HG03442 (cell line): Measurements from ENCODE around the gene TUBA8.
"Not testable (repeated sequence)": the region's sequence is repeated elsewhere in the genome, so short reads cannot be mapped to it uniquely, and the experiment has no call there.

Experiments used
- ATAC-seq: cut with Tn5 transposase; IDR thresholded peaks from one replicate; pipeline ENCODE4 v1.9.1; 2021; ENCODE audit warnings: mild to moderate bottlenecking, moderate library complexity; ENCODE audit not compliant: unreplicated experiment

TUBA8 gene

DNA sequence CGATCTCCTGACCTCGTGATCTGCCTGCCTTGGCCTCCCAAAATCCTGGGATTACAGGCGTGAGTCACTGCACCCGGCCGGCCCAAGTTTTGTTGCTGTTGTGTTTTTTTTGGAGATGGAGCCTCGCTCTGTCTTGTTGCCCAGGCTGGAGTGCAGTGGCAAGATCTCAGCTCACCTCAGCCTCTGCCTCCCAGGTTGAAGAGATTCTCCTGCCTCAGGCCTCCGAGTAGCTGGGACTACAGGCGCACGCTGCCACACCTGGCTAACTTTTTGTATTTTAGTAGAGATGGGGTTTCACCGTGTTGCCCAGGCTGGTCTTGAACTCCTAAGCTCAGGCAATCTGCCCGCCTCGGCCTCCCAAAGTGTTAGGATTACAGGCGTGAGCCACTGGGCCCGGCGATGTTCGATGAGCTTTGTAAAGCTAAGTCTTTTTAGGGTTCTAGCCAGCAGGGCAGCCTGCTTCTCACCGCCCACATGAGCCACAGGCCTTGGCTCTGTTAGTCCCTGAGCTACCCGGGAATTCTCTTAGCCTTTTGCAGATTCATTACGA is 12.9 kb downstream of the TUBA8 start:
- ATAC-seq: not testable (repeated sequence)

DNA sequence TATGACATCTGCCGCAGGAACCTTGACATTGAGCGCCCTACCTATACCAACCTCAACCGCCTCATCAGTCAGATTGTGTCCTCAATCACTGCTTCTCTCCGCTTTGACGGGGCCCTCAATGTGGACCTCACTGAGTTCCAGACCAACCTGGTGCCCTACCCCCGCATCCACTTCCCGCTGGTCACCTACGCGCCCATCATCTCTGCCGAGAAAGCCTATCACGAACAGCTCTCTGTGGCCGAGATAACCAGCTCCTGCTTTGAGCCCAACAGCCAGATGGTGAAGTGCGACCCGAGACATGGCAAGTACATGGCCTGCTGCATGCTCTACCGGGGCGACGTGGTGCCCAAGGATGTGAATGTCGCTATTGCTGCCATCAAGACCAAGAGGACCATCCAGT is 16.0 kb downstream of the TUBA8 start:
- ATAC-seq: no peak

DNA sequence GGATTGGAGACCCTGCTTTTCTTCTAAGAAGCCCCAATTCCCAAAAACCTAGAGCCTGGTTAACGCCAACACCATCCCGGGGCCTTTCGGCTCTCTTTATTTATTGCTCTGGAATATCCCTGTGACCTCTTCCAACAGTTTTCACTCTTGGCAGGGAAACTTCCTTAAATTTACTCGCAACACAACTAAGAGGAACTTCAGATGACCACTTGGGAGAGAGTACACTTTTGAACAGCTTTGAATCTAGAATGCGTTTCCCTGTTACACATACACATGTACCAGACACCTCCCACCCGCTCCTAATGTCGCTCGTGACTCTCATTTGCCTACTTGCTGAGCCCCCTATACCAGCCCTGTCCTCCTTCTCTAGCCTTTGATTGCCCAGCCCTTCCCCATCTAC is 19.4 kb downstream of the TUBA8 start:
- no peak for ATAC-seq

DNA sequence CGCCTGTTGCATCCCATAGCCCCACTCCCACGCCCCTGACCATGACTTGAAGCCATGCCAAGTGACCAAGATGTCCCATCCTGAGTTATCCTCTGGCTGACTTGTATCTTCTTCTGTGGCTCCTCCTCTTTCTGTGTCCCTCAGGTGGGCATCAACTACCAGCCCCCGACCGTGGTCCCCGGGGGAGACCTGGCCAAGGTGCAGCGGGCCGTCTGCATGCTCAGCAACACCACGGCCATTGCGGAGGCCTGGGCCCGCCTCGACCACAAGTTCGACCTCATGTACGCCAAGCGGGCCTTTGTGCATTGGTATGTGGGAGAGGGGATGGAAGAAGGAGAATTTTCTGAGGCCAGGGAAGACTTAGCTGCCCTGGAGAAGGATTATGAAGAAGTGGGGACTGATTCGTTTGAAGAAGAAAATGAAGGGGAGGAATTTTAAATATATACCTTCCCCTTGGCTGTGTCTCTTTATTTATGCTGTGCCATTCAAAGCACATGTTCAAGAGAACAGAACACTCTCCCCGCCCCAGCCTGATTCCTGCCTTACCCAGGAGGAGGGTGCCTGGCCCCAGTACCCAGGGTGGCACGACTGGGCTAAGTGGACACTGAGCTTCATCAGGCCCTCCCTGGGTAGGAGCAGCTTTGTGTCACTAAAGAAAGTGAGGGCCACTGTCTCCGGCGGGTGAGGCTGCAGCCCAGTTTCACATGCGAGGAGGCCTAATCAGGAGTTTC is 20.3 kb downstream of the TUBA8 start:
- ATAC-seq: no peak

DNA sequence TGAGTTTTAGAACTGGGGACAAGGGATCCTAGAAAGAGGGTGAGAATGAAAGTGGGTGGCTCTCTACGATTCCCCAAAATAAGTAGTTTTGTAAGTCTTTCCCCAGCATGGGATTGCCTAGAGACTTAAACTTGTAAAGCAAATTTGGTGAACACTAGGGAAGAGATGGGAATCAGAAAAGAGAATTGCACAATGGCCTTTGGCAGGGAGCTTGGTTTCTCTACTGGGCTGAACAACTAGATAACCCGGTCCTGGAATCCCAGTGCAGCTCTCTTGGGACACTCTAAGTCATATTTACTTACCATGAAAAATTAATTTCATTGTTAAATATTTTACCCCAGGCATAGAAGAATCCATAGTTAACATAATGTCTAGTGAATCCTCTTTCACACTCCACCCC is 22.8 kb downstream of the TUBA8 start:
- no peak for ATAC-seq

DNA sequence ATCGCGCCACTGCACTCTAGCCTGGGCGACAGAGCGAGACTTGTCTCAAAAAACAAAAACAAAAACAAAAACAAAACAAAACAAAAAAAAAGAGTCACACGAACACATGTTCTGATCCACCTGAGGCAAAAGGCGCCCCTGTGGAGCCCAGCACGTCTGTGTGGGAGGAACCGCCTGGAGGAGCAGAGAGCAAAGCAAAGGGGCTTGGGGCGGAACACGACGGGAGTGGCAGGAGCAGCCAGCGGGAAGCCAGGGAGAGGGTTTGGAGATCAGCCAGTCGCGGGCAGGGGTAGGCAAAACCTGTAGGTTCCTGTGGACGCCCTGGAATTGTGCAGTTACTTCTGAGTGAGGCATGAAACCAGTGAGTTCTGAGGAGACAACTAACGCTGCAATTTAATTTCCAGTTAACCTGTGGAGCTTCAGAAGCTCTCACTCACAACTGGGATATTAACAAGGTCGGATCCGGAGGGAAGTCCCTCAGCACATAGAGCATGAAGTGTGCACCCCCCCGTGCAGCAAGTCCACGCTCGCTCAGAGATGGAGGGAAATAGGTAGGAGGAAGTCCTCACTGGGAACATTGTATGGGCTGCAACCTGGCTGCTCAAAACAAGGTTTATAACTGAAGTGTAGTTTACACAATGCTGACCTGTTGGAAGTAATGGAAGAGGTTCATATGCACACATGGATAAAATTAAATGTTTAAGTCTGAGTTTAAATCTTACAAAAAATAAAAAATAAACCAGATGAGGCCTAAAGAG is 26.1 kb downstream of the TUBA8 start:
- no peak for ATAC-seq

DNA sequence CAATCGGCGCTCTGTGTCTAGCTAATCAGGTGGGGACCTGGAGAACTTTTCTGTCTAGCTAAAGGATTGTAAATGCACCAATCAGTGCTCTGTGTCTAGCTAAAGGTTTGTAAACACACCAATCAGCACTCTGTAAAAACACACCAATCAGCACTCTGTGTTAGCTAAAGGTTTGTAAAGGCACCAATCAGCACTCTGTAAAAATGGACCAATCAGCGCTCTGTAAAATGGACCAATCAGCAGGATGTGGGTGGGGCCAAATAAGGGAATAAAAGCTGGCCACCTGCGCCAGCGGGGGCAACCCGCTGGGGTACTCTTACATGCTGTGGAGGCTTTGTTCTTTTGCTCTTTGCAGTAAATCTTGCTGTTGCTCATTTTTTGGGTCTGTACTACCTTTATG is 30.4 kb downstream of the TUBA8 start:
- ATAC-seq: not testable (repeated sequence)

DNA sequence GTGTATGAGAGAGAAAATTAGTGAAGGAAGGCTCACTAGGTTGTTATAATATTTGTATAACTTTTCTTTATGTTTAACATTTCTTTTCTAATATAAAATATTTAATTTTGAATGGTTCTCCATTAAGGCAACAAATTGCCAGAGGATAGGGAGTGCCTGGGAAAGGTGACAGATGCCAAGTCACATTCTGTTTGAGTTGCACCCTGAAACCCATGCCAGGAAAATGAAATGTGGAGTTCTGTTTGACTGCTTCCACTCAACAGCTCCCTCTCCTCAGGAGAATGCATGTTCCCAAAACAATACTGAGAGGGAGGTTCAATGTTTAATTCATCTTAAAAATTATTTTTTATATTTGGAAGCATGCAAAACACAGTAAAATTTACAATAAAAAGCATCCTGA is 33.5 kb downstream of the TUBA8 start:
- no peak for ATAC-seq

DNA sequence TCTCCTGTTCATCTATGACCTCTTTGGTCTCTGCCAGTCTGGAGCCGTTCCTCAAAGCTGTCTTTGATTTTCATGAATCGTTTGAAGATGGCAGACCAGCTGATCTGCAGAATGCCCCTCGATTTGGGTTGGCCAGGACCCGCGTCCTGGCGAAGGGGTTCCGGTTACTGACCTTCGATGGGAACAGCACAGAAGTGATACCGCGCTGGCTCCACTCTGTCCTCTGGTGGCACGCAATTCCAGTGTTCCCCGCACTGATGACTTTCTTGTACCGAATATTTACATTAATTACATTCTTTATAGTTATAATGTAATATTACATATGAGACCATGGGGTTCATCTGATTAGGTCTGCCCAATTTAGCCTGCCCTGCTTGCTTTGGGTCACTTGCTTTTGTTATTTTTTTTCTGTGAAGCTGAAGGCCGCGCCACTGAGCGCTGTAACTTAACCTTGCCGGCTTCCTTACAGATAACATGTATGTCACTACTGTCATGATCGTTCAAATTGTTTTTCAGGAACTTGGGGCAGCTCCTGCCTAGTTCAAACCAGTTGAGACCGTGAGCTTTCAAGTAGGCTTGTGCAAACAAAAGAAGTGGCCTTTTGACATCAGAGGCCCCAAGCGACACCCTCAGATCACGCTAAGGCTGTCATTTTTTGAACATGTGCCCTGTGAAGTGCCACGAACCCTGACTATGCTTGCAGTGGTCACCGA is 35.2 kb downstream of the TUBA8 start:
- ATAC-seq: no peak

DNA sequence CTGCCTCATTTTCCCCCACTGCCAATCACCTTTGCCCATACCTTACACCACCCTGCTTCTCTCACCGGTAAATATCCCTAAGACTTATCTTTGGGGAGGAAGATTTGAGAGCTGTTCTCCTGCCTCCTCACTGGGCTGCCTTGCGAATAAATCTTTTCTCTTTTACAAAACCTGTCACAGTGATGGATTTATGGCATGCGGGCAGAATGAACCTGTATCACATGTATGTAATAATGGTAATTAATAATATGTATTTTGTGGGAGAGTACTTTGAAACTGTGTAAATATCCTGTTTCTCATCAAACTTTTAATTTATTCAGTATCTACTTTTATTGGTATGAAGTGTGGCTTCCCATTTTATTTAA is 35.8 kb downstream of the TUBA8 start:
- ATAC-seq: no peak

DNA sequence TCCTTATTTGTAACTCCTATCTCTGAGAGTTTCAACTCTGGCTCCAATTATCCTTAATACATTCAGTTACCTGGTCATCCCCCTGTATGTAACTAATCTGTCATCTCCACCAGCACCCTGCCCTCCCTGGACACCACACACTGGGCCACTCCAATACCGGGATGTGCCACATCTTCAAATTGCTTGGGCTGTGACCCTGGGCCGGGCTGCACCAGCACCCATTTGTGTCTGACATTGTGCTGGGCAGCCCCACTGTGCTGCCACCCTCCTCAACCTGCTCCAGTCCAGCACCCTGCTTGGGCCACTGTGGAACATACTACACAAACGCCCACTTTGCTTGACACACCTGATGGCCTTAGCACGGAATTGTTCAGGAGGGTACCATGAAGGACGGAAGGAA is 37.2 kb downstream of the TUBA8 start:
- ATAC-seq: no peak

DNA sequence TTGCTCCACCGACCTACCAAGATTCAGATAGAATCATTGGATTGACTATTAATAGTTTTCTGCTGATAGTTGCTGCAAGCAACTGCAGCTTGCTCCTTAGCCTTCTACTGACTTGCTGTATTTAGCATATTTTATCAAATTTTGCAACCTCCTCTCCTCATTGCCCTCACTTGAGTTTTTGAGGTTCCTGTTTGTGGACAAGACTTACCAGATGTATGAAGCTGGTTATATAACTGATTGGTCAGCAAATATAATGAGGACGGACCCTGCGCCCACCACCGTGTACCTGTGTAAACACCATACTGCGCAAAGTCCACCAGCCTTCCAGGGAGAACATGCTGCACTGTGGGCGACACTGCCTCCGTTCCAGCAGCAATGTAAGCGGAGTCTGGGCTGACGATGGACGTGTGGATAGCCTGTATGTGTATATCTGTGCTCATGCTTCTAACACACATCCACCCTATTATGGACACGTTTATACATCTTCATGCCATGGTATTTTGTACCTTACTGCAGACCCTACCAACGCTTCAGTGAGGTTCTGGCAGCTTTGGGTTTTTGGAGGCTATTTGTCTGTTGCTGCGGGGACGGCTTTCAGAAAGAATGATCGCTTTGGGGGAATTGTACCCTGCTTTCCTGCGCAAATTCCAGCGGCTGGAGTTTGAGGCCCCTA is 37.8 kb downstream of the TUBA8 start:
- ATAC-seq: no peak

DNA sequence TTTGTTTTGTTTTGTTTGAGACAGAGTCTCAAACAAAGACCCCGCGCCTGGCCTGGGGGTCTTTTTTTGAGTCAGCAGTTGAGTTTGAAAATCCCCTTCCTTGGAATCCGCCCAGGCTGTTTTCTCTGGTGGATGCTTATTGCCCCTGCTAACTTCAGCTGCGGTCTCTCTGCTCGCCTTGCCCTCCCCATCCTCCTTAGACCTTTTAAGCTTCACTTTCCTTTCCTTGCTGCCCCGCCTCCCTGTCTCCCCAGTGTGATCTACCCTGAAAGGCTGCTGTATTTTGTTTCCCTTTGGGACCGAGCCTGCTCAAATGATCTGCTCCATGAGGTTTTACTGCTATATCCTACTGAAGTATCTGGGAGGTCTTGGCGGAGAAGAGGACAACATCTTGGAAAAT is 41.9 kb downstream of the TUBA8 start:
- ATAC-seq: no peak

DNA sequence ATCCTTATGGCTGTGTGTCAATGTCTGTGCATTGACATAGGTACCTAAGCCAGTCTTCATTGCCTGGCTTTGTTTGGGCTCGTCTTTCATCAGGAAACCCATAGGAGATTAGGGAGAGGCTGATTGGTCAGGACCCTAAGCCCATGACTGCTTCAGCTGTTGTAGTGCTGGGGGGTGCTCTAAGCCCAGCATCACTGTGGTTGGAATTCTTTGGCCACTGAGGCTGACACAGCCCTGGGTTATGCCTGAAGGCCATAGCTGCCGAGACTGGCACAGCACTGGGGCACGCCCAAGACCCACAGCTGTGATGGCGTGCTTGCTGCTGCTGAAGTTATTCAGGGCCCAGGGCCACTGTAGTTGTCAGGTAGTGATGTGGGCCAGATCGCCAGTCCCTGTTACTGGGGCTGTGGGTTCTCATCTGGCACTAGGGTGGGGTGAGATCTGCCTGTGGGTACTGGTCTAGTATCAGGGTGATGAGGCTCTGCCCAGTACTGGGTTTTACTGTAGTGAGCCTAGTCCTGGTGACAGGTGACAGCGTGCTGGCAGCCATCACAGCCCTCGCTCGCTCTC is 44.3 kb downstream of the TUBA8 start:
- no peak for ATAC-seq

DNA sequence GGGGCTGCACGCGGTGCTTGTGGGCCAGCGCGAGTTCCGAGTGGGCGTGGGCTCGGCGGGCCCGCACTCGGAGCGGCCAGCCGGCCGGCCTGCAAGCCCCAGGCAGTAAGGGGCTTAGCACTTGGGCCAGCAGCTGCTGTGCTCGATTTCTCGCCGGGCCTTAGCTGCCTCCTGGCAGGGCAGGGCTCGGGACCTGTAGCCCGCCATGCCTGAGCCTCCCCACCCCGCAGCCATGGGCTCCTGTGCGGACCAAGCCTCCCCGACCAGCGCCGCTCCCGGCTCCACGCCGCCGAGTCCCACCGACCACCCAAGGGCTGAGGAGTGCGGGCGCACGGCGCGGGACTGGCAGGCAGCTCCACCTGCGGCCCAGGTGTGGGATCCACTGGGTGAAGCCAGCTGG is 44.9 kb downstream of the TUBA8 start:
- ATAC-seq: not testable (repeated sequence)

DNA sequence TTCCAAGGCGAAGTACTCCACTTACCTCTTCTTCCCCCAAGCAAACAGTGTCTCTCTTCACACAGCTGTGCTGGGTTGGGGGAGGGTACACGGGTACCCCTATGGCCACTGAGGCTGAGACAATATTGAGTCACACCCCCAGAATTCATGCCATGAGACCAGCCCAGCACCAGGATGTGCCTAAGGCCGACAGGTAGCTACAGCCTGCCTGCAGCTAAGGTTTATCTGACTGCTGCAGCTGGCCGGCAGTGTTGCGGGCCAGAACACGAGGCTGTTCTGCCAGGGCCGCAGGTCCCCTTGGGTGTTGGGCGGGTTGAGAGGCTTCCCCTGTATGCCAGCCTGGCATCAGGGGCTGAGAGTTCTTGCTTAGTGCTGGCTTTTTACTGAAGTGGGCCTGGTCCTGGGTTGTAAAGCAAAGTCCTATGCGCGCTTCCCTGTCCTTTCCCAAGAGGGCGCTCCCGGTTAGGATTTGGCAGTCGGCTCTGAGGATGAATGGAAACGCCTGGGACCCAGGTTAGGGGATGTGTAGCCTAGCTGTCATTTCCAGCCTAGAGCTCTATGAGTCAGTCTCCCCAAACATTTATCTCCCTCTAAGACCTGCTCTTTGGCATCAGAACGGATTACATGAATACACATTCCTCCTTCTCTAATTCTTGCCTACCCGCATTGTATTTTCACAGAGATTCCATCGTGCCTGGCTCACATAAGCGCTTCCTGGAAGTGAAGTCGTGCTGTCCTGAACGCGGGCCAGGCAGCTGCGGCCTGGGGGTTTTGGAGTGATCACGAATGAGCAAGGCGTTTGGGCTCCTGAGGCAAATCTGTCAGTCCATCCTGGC is 46.5 kb downstream of the TUBA8 start:
- no peak for ATAC-seq

DNA sequence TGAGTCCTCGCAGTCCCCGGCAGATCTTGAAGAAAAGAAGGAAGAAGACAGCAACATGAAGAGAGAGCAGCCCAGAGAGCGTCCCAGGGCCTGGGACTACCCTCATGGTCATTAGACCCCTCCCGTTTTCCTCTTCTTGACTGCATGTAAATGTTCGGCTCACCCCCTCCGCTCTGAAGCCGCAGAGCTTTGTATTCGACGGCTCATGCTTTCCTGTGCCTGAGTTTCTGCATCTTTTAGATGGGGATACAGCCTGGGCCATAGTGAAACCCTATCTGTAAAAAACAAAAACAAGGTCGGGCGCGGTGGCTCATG is 47.1 kb downstream of the TUBA8 start:
- ATAC-seq: no peak

DNA sequence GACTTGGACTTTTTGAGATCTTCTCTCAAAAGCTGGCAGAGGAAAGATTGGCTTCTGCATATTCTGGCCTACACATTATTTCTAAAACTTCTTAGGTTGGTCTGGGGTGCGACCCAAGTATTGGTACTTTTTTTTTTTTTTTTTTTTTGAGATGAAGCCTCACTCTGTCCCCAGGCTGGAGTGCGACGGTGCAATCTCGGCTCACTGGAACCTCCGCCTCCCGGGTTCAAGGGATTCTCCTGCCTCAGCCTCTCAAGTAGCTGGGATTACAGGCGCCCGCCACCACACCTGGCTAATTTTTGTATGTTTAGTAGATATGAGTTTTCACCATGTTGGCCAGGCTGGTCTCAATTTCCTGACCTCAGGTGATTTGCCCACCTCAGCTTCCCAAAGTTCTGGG is 50.0 kb downstream of the TUBA8 start:
- not testable (repeated sequence) for ATAC-seq

DNA sequence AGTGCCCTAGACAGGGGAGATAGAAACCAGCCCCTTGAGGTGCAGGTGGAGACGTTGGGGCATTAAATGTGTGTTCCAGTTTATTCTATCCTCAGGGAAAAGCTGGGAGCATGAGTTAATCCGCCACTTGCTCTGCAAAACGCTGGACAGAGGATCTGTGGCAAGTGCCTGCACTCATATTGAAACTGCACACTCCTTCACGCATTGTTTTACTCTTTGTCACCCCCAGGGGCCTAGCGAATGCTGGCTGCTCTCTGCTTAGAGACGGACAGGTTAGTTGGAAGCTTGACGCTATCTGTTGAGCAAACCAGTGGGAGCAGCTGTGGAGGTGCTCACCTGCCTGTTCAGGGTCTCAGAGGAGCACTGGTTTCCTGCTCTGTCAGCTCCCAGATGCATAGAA is 53.2 kb downstream of the TUBA8 start:
- ATAC-seq: peak; percentile 73

DNA sequence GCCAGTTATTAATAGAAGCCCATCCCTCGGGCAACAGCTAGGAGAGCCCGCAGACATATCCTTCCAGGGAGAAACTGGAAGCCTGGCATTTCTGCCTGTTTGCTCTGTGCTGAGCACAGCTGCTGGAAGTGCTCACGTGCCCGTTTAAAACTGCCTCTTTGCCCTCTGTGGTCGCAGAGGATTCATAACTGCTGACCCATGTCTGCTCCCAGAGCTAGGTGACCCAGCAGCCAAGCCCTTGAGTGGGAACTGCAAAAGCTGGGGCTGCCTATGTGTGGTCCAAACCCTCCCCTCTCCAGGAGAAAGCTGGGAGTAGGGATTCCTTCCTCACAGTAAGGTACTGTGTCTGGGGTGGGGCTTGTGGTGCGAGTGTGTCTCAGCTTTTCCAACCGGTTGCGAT is 54.0 kb downstream of the TUBA8 start:
- not testable (repeated sequence) for ATAC-seq
